Activated CD4-positive, alpha-beta T cell treated with anti-CD3 and anti-CD28 coated beads, Interleukin-2, amount 50 U/mL, for 16 hours (primary cell): ENCODE data around the gene ASB16.

Experiments
- DNase-seq: peaks from one replicate; pipeline ENCODE4 v3.0.0-alpha.2; 2020

The ASB16 gene

DNA sequence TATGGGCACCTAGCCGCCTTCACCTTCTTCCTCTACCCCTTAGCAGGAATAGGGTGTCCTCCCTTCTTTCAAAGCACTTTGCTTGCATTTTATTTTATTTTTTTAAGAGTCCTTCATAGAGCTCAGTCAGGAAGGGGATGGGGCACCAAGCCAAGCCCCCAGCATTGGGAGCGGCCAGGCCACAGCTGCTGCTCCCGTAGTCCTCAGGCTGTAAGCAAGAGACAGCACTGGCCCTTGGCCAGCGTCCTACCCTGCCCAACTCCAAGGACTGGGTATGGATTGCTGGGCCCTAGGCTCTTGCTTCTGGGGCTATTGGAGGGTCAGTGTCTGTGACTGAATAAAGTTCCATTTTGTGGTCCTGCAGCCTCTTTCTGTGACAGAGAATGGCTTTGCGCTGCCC lies 20.9 kb downstream of the ASB16 start:
- DNase-seq, result no peak

DNA sequence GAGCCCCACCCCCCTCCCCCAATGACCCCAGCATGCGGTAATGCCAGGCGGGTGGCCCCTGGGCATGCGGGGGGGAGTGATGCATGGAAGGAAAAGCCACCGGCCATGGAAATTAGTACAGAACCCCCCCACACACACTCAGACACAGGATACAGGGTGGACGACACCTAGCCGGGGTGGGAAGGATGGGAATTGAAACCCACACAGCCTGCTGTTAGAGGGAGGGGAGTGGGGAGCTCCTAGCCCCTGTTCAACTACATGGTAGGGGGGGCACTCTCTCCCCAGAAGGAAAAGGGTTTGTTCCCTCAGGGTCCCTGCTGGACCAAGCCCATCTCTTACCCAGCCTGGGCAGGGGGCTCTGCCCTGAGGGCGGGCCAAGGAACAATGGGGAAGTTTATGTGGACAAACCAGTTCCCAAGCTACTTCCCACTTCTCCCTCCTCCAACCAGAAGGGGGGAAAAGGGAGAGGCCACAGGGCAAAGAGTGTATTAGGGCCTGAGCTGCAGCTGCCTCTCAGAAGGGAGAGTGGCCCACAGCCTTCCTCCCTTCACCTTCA lies 21.5 kb downstream of the ASB16 start:
- DNase-seq, result no peak

DNA sequence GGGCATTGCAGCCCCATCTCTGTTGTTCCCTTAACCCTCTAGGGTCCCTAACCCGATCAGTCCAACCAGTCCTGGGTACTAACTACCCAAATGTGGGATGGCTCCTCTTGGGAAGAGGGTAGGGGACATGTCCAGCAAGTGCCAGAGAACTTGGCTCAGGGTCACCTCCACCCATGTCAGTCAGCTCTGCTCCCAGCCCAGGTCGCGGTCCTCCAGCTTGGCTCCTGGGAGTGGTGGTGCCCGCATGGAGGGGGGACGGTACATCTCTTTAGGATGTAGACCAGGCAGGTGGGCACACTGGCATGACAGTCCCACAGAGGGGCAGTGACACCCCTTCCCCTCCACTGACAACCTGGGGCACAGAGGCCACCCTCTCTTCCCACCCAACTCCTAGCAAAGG lies 22.2 kb downstream of the ASB16 start:
- DNase-seq, result no peak

DNA sequence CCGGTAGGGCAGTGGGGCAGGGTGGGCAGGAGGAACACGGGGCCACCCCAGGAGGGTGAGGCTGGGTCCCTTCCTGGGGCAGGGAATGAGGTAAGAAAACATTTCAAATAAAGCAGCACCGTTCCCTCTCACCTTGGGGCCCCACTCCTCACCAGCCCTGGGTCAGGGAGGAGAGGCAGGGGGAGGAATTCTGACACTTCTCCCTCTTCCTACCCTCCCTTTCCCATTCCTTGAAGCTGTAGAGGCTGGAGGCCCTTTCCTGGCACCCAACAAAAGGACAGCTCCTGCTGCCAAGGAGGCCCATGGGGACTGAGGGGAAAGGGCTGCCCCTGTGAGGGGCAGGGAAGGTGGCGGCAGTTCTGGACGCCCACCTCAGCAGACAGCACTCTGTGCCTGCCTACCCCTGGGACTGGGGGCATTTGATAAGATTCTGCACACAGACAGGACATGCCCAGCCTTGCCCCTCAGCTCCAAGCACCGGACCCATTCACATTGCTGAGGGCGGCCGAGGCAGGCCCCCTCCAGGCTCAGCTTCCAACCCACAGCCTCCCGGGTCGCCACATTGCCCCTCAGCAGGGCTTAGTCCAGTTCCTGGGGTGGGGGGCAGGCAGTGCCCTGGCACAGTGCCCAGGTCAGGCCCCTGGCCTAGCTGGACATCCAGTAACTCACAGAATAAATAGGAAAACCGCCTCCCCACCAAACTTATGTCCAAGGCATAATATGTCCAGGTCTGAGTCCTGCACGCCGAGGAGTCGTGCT lies 23.0 kb downstream of the ASB16 start:
- DNase-seq, result no peak

DNA sequence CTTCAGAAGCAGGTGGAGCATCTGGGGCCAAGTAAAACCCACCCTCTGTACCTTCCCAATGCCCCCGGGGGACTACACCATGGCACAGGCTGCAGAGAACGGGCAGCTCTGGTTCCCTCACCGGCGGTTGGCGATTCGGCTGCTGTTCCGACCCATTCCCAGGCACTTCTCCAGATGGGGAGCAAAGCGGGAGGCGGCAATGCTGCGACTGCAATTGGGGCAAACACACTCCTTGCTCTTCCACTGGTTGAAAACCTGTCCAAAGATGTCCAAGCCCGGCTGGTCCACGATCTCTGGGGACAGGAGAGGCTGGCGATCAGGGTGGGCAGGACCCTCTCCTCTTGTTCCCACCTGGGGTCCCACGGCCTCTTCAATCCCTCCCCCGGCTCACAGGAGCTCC lies 26.6 kb downstream of the ASB16 start:
- DNase-seq, result no peak

DNA sequence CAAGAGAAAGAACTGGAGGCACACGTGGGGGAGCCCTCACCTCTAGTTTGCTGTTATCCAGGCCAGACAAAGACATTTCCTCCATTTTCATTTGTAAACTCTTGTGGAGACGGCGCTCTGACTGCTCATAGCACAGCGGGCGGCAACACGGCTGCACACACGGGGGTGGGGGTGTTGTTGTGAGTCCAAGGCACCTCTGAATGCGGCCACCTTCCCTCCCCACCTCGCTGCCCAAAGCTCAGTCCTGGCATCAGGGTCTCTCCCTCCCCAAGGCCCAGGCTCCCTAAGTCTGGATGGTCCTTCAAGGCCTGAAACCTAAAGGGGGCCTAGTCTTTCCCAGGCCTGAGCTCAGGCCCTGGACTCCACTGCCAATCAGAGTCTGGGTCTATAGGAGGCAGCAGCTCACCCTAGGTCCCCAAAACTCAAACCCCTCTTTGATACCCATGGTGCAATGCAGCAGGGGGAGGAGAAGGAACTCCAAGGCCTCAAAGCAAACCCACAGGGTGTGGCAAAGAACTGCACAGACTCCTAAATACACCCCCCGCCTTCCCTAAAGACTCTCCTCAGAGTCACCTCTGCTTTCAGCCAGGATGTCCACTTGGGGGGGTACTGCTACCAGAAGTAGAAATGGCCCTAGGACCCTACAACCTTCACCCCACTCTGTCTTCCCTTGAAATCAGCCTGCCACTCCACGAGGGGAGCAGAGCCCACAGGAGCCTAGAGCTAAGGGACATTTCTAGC lies 27.6 kb downstream of the ASB16 start:
- DNase-seq, result peak; percentile 75

DNA sequence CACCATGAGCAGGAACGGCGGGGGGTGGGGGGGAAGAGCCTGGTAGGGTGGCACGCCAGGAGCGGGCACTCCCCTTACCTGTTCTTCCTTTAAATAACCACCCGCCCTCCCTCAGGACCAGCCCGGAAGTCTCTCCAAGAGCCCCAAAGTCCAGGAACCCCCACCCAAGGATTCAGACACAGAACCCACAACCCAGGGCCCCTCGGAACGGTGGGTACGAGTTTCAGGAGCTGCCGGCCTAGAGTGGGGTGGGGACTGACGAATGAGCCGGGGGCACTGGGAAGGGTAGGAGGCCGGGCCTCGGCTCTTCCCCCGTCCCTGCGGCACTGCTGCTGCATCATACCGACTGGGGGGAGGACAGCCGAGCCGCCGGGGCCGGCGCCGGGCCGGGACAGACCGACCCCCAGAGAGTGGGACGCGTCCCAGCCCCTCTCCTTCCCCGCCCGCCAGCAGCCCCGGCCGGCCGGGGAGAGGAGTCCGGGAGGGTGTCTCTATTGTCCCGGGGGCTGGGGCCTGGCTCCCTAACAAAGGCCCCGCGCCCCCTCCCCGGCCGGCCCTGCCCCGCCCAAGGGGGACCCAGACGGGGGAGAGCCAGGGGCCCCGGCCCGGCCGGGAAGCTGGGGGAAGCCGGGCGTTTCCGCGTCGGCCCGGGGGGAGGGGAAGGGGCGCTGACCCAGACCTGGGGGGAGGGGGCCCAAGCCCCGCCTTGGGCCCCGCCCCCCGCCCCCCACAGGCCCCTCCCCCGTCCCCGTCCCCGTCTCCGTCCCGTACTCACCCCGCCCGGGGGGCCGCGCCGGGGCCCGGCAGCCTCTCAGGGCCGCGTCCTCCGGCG lies 28.4 kb downstream of the ASB16 start:
- DNase-seq, result peak; percentile 59

DNA sequence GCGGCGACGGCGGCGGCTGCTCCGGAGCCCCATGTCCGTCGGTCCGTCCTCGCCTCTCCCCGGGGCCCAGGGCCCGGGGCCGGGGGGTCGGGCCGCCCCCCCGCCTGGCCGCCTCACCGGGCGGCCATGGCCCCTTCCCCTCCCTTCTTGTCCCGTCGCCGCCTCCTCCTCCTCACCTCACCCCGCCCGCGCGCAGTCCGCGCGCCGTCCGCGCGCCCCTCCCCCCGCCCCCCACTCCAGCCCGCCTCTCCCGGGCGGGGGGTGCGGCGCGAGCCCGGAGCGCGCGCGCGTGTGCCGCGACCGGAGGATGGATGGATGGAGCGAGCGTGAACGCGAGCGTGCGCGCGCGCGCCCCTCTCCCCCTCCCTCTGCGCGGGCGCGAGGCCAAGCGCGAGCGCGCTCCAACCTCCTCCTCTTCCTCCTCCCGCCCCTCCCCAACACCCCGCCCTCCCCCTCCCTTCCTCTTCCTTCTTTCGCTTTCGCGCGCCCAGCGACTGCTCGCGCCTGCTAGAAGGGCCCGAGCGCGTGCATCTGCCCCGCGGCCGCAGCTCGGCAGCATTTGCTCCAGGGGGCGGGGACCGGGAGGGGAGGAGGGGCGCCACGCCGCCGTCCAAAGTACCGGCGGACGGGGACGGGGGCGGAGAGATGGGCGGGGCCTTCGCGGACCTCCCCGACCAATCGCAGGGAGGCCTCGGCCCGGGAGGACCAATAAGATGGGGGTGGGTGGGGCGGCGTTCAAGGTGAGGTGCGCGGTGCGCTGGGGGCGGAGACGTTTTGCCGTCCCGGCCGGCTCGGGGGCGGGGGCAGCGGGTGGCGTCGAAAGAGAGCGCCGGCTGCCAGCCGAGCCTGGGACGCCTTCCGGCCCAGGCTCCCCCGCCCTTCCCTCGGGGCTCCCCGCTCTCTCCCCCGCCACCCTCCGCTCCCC lies 29.3 kb downstream of the ASB16 start, which contains the start of gene ATXN7L3:
Gene ATXN7L3 (minus strand): TSS at position 332 of the 925 bp plus-strand sequence. CDS start 1,814 bp downstream, outside the sequence.
- peak; percentile 99 for DNase-seq

DNA sequence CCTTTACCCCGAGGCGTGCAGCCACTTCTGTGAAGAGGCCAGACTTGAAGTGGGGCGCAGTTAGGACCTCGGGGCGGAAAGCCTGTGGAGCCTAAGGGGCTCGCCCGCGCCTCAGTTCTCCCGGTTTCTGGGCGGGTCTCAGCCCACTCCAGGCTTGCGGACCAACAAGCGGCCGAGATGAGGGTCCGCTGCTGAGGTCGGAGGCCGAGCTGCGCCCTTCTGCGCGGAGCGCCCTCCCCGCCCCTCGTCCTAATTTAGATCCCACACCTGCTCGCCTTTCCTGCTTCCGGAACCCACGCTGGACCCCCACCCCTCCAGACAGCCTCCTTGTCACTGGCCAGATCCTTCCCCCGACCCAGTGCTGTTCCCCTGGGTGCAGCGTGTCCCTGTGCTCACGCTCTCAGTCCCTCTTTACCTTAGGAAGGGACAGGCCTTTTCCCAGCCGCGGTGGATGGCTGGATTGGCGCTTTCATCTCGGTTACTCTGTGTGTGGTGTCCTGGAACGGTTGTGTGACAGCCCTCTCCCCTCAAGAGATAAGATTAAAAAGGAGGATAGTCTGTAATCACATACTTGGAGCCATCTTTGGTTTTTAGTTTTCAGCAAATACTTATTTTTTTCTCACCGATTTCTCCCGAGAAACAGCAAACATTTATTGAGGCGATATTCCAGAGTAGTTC lies 30.1 kb downstream of the ASB16 start:
- DNase-seq, result no peak

DNA sequence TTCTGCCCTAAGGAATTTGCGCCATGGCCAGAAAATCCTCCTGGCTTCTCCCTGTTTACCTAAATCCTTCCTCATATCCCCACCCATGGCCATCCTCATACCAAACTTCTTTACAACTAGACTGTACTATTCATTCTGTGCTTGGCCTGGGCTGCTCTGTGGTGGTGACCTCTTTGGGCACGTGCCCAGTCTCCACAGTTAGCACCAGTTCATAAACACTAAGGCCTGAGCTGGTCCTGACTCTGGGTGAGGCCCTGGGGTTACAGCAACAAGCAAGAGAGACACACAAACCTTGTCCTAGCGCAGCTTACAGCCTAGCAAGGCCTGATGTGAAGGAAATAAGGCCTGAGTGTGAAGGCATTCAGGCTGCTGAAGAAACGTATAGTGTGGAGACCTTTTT lies 32.3 kb downstream of the ASB16 start:
- no peak for DNase-seq

DNA sequence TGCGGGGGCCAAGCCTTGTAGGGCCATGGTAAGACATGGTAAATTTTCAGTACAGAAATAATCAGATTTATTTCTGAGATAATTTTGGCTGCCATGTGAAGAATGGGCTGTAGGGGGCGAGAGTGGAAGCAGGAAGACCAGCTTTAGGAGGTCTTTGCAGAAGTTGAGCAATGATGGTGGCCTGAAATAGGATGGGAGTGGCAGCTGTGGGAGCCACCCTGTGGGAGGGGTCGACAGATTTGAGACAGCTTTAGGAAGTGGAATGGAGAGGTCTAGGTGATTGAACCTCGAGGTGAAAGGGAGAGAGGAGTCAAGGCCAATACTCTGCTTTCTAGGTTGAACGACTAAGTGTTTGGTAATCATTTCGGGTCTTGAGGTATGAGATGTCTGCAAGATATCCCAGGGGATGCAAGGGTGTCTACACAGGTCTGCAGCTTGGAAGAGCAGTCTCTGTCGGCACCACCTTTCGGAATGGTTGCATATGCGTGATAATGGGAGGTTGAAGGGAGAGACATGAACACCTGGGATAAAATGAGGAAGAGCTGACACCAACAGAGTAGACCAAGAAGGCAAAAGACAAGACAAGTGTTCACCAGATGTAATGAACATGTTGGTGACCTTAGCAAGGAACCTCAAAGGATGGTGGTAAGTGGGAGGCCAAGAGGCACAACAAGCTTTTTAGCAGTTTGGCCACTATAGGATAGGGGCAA lies 33.4 kb downstream of the ASB16 start:
- peak; percentile 77 for DNase-seq

DNA sequence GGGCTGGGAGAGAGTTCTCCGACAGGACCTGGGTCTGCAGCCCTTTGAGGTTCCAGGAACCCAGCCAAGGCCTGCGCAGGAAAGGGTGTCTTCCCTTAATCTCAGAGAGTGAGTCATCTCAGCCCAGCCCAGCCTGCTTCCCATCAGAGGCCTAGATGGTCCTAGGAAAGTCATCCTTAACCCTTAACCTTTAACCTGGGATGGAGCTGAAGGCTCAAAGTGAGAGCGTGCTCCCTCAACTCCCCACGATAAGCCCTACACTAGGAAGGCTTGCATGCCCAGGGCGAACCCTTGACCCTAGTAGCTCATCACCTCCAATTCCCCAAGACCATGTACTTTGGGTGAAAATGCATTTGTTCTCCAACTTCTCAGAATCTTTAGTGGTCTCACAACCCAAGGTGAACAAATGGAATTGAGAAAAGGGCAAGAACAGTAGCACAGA lies 34.0 kb downstream of the ASB16 start:
- DNase-seq, result no peak

DNA sequence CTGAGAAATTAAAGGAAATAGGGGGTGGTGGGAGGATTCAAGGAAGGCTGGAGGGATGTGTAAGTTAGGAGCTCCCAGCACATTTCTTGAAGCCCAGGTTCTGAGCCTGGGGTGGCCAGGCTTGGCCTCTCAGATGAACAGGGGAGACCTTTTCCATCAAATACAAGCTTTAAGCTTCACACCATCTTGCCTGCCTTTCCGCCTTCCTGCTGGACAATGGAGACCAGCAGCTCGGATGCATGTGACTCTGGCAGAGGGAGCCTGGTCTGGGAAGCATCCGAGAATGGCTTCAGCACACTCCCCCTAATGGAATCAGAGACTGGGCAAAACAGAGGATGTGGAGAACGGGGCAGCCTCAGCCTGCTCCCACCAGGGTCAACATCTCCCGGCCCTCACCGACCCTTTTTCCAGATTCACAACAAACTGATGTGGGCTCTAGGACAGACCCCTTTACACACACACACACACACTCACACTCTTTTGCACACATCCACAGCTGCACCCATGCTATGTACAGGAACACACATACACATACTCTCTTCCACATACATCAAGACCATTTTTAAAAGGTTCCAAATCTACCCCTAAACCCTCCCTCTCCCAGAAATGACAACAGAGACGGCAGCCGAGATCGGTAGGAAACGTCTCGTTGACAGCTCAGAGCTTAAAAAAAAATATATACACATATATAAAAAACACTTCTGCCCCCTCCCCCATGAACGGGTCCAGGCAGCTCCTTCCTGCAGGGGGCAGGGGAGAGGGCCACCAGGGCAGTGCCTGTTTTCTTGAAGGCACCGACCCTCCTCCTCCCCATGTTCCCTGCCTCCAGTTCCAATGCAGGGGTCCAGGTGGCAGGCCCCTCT lies 35.7 kb downstream of the ASB16 start:
- no peak for DNase-seq

DNA sequence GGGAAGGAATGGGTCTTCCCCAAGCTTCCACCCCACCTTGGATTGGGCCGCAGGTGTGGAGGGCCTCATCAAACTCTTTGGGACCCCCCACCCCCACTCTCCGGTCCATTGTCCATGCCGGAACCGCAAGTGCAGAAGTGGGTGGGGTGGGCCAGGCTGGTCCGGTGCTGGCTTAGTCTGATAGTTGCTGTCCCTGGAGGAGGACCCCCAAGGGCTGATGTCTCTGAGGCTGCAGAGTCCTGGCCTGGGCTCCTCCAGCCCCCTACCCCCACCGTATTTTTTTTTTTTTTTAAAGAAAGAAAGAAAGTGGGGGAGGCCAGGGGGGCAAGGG lies 36.3 kb downstream of the ASB16 start:
- no peak for DNase-seq

DNA sequence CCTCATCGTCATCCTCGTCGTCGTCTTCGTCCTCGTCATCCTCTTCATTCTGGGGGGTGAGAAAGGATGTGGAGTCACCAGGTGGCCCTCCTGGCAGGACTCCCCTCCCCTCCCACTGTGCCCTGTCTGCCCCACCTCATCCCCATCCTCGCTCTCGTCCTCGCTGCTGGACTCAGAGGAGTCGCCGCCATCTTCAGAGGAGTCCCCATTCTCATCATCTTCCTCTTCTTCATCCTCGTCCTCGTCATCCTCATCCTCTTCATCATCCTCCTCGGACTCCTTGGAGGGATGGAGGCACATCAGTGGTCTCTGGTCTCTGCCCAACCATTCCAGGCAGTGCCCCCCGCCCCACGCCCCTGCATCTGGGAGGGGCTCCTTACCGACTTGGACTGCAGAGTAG lies 36.8 kb downstream of the ASB16 start:
- DNase-seq, result no peak

DNA sequence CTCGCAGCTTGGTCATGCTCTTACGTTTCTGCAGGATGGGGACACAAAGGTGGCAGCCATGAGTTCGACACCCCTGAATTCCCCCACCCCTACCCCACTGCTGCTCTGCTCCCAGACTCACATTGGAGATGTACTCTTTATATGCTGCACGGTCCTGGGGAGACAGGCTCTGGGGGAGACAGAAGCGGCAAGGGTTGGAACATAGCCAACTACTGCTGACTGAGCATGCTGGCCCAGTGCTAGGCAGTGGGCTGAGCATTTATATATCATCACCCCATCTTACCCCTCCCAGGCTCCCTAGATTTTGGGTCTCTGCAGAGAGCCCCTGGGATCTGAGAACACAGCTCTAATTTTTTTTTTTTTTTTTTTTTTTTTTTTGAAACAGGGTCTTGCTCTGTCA lies 37.2 kb downstream of the ASB16 start:
- no peak for DNase-seq

DNA sequence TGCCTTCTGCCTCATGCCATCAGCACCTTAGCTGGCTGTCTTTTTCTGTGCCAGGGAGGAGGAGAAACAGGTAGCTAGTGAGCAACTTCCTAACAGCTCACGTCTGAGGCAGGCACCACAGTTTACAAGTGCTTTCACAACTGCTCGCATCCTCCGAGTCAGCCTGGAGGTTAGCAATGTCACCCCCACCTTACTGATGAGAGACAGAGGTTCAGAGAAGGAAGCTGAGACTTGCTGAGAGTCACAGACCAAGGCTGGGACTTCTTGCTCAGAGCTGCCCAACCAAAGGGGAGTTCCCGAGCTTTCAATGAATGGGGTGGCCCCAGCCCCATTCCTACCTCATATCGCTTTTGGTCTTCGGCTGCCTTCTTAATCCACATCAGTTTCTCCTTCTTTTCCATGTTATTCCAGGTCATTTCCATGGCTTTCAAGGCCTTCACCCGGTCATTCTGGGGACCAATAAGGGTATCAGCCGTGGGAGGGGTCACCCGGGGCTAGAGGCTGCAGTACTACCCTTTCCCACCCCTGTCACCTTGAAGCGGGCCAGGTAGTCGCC lies 39.4 kb downstream of the ASB16 start:
- peak; percentile 43 for DNase-seq

DNA sequence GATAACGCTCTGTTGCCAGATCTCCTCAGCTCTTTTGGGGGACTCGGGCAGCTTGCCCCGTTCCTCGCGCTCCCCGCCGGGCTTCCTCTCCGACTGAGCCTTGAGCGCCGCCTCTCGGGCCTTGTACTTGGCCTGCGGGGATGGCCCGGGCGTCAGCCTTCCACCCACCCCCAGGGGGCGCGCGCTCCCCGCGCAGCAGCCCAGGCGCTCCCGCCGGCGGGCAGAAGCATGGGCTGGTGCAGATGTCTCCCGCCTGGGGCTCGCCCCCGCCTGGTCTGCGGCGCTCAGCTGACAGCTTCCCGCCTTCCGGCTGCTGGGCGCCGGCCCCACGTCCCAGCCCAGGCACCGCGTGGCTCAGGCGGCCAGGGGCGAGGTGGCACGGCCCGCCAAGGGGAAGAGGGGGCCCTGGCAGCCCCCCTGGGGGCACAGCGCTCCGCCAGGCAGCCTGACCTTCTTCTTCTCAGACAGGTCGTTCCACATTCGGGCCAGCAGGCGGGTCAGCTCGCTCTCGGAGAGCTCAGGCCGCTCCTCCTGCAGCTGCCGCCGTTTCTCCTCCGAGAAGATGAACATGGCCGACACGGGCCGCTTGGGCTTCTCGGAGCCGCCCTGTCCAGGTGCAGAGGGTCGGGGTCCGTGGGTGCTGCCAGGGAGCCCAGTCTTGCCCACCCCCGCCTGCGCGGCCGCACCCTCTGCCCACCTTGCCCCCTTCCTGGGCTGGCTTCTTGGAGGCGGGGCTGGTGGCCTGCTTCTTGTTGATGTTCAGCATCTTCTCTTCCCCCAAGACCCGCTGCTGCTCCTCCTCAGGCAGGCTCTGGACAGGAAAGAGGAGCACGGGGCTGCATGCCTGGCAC lies 40.1 kb downstream of the ASB16 start:
- peak; percentile 94 for DNase-seq
